HUDEP-2 (cell line): ENCODE data around the gene RRAD.
A peak's percentile ranks its signal among the peaks of the same experiment; 100 is the strongest.

Source experiments
- DNase-seq, 76 experiments: peaks; one replicate each; lab custom pipeline; 2025; ENCODE audit not compliant: unreplicated experiment in 76 of 76; lab: John Stamatoyannopoulos, UW

RRAD gene

DNA sequence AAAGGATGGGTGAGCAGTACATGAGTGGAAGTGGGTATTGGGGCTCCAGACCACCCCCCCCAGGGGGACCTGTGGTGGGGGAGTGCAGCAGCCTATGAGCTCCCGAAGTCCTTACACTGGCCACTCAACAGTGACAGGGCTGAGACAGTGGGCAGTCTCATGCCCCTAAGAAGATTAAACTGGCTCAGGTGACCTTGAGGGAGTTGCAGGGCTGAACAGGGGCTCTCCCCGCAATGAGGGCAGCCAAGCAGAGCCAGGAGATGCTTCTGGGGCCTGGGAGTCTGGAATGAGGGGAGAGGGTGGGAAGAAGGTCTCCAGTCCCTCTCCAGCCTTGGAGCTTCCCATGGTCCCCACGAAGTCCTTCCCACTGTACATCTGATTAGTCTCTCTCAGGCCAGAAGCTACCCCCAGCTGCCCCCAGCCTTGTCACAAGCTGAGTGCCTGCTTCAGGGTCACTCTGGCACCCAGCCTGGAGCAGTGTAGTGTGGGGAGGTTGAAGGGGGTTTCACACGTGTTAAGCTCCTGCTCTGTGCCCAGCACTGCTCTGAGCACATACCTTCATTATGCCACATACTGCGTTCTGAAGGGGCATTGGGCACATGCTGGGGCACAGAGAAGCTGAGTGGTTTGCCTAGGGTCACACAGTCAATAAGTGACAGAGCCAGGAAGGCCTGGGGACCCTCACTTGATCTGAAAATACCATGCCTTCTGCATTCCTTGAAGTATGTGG is 5.6 kb downstream of the RRAD start:
- no peak for DNase-seq

DNA sequence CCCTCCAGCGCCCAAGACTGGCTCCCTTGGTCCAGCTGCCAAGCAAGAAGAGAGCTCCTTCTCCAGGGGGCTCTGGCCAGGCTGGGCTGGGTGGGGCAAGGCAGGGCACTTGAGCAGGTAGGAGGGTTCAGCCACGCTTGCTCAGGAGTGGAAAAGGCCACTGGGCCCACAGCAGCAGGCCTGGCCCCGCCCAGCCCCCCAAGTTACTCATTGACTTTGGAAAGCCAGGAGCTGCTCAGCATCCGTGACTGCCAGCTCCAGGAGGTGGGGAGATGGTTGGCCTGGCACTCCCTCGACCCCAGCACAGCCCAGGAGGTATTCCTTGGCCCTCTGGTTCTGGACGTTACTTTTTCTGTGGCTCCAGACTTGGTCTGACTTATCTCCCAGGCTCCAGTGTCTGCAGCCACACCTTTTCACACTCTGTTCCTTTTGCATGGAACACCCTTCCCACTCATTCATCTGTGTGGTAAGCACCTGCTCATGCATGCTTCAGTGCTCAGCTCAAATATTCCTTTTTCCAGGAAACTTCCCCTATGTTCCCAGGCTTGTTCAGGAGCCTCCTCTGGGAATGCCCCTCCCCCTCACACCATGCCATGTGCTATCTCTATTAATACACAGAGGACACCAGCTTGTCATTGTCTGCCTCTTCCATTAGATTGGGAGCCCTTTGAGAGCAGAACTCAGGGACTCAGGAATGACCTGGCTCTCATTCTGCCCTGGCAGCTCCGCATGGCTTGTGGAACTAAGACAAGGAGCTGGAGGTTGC is 6.3 kb downstream of the RRAD start, which contains the start of gene CDH16:
CDH16 (minus strand) TSS at position 83 of the 766 bp plus-strand sequence. CDS start 820 bp downstream, outside the sequence.
- no peak for DNase-seq

- DNase-seq: no peak
Observed at GRCh38 chr16:66918355-66918754, 7.0 kb downstream of the RRAD start.

GRCh38 chr16:66917741-66918140 is 7.6 kb downstream of the RRAD start:
- no peak for DNase-seq

GRCh38 chr16:66916518-66916917 is 8.8 kb downstream of the RRAD start:
- DNase-seq: no peak

- no peak for DNase-seq
Observed at GRCh38 chr16:66915041-66915440, 10.3 kb downstream of the RRAD start.

DNA sequence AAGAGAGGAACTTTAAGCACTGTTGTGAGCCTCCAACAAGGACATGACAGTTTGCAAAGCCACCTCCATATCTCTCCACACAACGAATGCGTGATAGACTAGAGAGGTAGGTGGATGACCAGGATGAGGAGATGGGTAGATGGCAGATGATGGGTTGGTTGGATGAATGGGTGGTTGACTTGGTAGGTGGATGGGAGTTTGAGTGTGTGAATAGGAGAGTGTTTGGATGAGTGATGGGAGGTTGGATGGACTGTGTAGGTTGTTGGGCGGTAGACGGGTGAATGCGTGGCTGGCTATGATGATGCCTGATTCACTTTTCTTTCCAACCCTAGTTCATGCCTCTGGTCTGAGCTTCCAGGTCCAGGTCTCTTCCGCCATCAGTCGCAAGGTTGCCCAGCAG is 10.8 kb downstream of the RRAD start:
- DNase-seq: no peak

GRCh38 chr16:66913711-66914110 is 11.6 kb downstream of the RRAD start:
- no peak for DNase-seq

DNA sequence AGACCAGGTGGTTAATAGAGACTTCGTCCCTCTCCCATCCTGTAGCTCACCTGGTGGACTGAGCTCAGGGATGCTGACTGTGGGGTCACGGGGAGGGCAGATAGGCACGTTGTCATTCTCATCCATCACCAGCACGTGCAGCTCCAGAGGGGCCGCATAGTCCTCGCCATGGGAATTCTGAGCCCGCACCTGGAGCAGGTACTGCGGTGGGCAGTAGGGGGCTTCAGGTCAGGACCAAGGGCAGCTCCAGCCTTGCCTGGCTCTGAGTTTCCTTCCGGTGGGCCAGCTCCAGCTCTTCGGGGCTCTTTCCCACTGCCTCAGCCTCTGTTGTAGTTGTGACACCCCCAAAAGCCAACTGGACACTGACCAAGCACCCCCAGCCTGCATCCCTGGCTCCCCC is 12.3 kb downstream of the RRAD start:
- DNase-seq: no peak

DNA sequence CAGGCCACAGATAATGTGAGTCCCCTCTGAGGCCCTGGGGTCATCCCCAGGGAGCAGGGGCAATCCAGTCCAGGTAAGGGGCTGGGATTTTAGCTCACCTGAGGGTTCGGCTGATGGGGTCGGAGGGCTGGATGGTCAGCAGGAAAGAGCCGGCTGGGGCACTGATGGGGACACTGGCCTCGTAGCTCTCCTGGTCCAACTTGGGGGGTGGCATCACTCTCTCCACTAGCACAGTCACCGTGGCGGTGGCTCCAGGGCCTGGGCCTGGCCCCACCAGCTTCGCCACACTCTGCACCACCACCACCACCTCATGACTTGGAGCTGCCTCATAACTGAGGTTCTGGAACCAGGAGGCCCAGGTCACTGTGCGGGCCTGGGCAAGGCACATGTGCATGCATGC is 13.5 kb downstream of the RRAD start:
- DNase-seq: no peak

DNA sequence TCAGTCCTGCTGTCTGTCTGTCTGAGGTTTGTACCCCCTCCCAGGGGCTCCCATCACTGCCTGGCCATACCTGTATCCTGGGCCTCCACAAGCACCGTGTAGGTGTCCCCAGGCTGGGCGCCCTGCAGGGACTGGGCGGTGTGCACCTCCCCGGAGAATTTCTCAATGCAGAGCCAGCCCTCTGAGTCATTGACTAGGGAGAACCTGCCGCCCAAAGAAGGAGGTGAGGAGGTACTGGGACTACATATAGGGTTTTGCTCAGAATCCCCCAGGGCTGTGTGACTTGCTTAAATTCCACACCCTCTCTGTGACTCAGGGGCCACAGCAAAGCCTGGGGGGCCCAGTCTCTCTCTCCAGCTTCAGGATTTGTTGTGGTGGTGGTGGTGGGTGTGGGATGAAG is 14.2 kb downstream of the RRAD start:
- DNase-seq: no peak

DNA sequence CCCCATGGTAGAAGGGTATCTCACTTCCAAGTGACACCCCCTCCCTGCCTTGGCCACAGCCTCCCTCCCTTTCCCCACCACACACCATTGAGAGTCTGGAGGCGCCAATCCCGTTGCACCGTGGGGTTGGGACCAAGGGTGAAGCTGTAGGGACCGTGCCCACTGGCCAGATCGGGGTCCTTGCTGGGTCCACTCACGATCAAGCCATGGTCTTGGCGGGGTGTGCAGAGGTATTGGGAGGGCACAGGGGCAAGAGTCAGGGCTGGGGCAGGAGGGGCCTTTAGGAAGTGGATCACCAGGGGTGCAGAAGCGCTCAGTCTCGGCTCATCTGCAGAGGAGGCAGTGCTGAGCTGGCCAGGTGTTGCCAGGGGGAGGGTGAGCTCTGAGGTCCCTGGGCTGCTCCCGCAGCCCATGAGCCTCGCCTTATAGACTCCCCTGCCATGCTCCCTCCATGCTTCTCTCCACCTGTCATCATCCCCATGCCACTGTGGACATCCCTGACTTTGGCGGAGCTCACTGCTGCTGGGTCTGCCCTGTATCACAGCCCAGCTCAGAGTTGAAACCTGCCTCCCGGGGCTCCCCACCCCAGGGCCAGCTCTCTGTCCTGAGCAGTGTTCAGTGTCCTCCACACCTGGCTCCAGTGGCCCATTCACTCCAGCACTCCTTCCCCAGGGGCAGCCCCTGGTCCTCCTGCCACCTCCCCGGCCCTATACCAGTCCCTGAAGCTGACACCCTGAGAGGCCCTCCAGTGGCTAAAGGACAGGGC is 15.0 kb downstream of the RRAD start:
- no peak for DNase-seq

DNA sequence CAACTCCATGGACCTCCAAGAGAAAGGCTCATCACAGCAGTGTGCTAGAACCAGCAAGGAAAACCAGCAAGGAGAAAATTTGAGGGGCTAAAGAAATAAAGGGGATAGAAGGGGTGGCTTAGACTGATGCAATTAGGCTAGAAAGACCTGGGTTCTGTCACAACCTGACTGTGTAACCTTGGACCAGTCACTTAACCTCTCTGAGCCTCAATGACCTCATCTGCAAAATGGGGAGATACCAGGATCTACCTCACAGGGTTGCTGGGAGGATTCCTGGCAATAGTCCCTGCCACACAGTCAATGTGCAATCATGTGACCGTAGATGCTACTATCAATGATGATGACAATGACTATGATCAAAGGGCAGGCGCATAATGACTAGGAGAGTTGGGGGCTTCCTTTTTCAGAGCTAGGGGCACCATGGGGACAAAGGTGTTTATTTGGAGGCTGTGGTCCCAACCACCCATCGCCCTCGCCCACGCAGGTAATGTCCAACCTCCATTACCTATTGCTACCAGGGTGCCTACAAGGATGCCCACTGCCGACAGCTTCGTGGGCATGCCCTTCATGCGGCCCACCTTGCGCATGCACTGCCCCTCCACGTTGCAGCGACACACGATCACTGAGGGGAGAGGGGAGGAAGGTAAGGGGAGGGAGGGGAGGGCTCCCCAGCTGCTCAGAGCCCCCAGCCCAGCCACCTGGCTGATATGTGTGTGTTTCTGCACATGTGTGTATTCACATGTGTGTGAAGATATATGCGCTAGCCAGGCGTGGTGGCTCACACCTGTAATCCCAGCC is 16.4 kb downstream of the RRAD start:
- no peak for DNase-seq

DNA sequence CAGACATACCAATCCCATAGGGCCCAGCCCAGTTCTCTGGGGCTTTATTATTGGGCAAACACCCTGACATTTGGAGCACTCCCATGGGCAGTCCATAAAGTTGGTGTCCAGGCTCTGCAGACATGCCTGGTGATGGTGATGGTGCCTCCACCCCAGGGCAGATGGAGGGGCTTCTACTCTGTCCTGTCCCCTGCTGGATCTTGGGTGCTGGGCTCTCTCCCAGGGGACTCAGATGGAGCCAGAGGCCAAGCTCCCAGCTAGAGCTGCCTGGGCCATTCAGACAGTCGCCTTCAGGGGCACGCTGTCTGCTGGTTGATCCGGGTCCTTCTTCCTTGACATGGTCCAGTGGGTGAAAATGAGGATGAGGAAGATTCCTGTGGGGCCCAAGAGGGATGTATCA is 17.2 kb downstream of the RRAD start:
- no peak for DNase-seq

- DNase-seq: no peak
Observed at GRCh38 chr16:66906916-66907836, 18.2 kb downstream of the RRAD start.

- peak in 73 of 76 experiments; percentile 7 to 93 (median 83) for DNase-seq
Observed at GRCh38 chr16:66905633-66906539, 19.4 kb downstream of the RRAD start.

- DNase-seq: no peak
Observed at GRCh38 chr16:66904846-66905632, 20.3 kb downstream of the RRAD start.

- DNase-seq: no peak
Observed at GRCh38 chr16:66904428-66904845, 20.9 kb downstream of the RRAD start.
